GM21515 (cell line): Measurements from ENCODE around the gene HSD11B1L.
A peak's percentile ranks its signal among the peaks of the same experiment; 100 is the strongest.
"Not testable (repeated sequence)": the region's sequence is repeated elsewhere in the genome, so short reads cannot be mapped to it uniquely, and the experiment has no call there.

Experiments used
- ATAC-seq: cut with Tn5 transposase; IDR thresholded peaks from one replicate; pipeline ENCODE4 v1.9.1; 2021; ENCODE audit not compliant: unreplicated experiment

HSD11B1L gene

GRCh38 chr19:5719961-5720790, 39.3 kb downstream of the HSD11B1L start, which contains the start of the genes CATSPERD and LONP1:
CATSPERD (plus strand) TSS chr19:5720637; CDS start chr19:5720738, 101 bp downstream.
LONP1 (minus strand) TSS chr19:5720146; CDS start chr19:5720132, 14 bp downstream.
- peak; percentile 83 for ATAC-seq

- no peak for ATAC-seq
These were observed 46.7 kb downstream of the HSD11B1L start for GRCh38 chr19:5727453-5728050.

- not testable (repeated sequence) for ATAC-seq
These were observed 52.3 kb downstream of the HSD11B1L start for GRCh38 chr19:5733172-5733571.
